Lower leg skin (tissue), 3 donors: Measurements from ENCODE around the gene KCNT1.

ENCODE experiments used
- POLR2A ChIP-seq, 2 donors: fragments of 450-650 bp; IDR thresholded peaks; one replicate each; pipeline ENCODE4 v1.6.1; 2016 to 2017; ENCODE audit warnings: antibody characterized with exemption in 2 of 2, mild to moderate bottlenecking in 1 of 2, moderate library complexity in 1 of 2
- TF ChIP-seq, protein P1 (sequence below), 3 donors: fragments of 450-650 bp; IDR thresholded peaks; one replicate each; pipeline ENCODE4 v1.5.1; 2016; ENCODE audit warnings: antibody characterized with exemption in 3 of 3, mild to moderate bottlenecking in 3 of 3, moderate library complexity in 2 of 3

DNA sequence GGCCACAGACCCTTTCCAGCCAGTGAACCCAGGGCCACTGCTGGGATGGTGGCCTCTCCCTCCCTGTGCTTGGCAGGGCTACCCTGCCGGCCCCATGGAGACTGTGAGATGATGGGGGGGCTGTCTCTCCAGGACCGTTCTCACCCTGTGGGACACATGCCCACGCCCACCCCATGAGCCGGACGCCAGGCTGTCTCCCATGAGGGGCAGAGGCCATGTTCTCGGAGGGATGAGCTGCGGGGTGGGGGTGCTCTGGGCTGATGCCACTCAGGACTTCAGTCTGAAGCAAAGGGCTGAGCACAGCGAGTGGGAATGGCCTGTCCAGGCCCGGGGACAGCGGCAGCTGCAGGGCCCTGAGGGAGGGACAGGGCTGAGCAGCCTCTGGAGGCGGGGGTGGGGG lies 88.9 kb downstream of the KCNT1 start:
- TF ChIP-seq, protein P1, sequence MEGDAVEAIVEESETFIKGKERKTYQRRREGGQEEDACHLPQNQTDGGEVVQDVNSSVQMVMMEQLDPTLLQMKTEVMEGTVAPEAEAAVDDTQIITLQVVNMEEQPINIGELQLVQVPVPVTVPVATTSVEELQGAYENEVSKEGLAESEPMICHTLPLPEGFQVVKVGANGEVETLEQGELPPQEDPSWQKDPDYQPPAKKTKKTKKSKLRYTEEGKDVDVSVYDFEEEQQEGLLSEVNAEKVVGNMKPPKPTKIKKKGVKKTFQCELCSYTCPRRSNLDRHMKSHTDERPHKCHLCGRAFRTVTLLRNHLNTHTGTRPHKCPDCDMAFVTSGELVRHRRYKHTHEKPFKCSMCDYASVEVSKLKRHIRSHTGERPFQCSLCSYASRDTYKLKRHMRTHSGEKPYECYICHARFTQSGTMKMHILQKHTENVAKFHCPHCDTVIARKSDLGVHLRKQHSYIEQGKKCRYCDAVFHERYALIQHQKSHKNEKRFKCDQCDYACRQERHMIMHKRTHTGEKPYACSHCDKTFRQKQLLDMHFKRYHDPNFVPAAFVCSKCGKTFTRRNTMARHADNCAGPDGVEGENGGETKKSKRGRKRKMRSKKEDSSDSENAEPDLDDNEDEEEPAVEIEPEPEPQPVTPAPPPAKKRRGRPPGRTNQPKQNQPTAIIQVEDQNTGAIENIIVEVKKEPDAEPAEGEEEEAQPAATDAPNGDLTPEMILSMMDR (IDR thresholded peaks at IDR 0.05), result no peak
- TF ChIP-seq POLR2A (IDR thresholded peaks at IDR 0.05), result no peak
